ENCODE data around the gene TUBB. TPM values are rescaled to one million over a fixed set of nuclear protein-coding genes. Genes with fewer than 3 reads are reported as not detected.

Gene TUBB
- total and polyA plus RNA-seq, 9 of the 15 experiments (the other 6 are each of a cell fraction or from before 2014, with no cell fraction given): 971 to 2,870 (median 1,478) TPM

DNA sequence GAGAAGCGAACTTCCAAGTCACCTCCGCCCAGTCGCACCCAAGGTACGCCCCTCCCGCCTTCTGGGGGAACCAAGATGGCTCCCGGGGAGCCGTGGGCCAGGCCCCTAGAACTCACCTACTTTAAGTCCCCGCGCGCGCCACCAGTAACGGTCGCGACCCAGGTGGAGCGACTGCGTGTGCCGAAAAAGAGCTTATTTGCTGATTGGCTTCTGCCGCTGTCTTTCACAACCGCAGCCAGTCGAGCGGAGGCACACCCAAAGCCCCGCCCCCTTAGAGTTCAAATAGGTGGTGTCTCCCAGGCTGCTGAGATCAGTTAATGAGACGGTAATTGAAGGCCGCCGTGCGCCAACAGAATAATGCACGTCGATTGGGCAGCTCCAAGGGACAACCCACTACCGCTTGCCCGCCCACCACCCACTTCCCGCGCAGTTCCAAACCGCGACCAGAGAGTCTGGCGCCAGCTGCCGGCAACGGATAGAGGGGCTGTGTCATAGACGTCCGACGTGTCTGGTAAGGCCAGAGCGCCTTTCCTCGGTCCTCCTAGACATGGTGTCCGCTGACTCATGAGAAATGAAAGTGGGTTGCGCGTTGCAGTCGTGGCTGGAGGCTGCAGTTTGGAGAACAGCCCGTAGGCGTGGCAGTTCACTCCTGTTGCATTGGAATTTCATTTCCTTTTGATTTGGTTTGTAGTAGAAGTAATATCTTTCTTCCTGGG lies 2.9 kb upstream of the TUBB start, which contains the start of gene MDC1 (continued):
- TF ChIP-seq ZNF133 (CRISPR knock-in tag; IDR thresholded peaks at IDR 0.05) (no peak), PTBP1 (IDR thresholded peaks at IDR 0.05; ENCODE audit: low read depth, low read length) (no peak), RBM22 (IDR thresholded peaks at IDR 0.05; ENCODE audit: low read depth, low read length, poor library complexity, severe bottlenecking) (no peak), NR3C1 (CRISPR knock-in tag; IDR thresholded peaks at IDR 0.05) (no peak), SIRT6 (IDR thresholded peaks at IDR 0.05; ENCODE audit: low read depth, low read length) (no peak), MIER1 (IDR thresholded peaks at IDR 0.05; ENCODE audit: low read depth) (no peak), MLX (CRISPR knock-in tag; conservative IDR thresholded peaks at IDR 0.05) (0 out of 4 replicates have a peak, but pooled peaks of 1 of the 2 experiments have one; percentile 31), ELF2 (CRISPR knock-in tag; IDR thresholded peaks at IDR 0.05) (0 out of 2 replicates have a peak, but pooled peaks have one; percentile 19), SREBF1 (IDR thresholded peaks at IDR 0.05; ENCODE audit: borderline replicate concordance, low read depth, low read length) (0 out of 2 replicates have a peak, but pooled peaks have one; percentile 41), ILF3 (IDR thresholded peaks at IDR 0.05; ENCODE audit: borderline replicate concordance) (no peak), CEBPZ (IDR thresholded peaks at IDR 0.05; ENCODE audit: borderline replicate concordance, low read depth, low read length) (0 out of 2 replicates have a peak, but pooled peaks have one; percentile 13), ZBTB9 (CRISPR knock-in tag; IDR thresholded peaks at IDR 0.05) (peak; percentile 0; the same call in 1 of the 2 replicates)
- TF ChIP-seq, protein P1, sequence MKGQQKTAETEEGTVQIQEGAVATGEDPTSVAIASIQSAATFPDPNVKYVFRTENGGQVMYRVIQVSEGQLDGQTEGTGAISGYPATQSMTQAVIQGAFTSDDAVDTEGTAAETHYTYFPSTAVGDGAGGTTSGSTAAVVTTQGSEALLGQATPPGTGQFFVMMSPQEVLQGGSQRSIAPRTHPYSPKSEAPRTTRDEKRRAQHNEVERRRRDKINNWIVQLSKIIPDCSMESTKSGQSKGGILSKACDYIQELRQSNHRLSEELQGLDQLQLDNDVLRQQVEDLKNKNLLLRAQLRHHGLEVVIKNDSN (CRISPR knock-in tag; IDR thresholded peaks at IDR 0.05): no peak
- TF ChIP-seq, protein P2, sequence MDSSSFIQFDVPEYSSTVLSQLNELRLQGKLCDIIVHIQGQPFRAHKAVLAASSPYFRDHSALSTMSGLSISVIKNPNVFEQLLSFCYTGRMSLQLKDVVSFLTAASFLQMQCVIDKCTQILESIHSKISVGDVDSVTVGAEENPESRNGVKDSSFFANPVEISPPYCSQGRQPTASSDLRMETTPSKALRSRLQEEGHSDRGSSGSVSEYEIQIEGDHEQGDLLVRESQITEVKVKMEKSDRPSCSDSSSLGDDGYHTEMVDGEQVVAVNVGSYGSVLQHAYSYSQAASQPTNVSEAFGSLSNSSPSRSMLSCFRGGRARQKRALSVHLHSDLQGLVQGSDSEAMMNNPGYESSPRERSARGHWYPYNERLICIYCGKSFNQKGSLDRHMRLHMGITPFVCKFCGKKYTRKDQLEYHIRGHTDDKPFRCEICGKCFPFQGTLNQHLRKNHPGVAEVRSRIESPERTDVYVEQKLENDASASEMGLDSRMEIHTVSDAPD (CRISPR knock-in tag; IDR thresholded peaks at IDR 0.05): no peak
- TF ChIP-seq, protein P3, sequence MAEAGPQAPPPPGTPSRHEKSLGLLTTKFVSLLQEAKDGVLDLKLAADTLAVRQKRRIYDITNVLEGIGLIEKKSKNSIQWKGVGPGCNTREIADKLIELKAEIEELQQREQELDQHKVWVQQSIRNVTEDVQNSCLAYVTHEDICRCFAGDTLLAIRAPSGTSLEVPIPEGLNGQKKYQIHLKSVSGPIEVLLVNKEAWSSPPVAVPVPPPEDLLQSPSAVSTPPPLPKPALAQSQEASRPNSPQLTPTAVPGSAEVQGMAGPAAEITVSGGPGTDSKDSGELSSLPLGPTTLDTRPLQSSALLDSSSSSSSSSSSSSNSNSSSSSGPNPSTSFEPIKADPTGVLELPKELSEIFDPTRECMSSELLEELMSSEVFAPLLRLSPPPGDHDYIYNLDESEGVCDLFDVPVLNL (CRISPR knock-in tag; IDR thresholded peaks at IDR 0.05; ENCODE audit: low read depth): peak; percentile 95
- TF ChIP-seq, protein P4, sequence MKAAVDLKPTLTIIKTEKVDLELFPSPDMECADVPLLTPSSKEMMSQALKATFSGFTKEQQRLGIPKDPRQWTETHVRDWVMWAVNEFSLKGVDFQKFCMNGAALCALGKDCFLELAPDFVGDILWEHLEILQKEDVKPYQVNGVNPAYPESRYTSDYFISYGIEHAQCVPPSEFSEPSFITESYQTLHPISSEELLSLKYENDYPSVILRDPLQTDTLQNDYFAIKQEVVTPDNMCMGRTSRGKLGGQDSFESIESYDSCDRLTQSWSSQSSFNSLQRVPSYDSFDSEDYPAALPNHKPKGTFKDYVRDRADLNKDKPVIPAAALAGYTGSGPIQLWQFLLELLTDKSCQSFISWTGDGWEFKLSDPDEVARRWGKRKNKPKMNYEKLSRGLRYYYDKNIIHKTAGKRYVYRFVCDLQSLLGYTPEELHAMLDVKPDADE (conservative IDR thresholded peaks at IDR 0.05; ENCODE audit: control insufficient read depth, low read depth, low read length): peak; percentile 73

All from K562 (cell line).